ENCODE data around the gene PAK6.

The PAK6 gene

GRCh38 chr15:40217166-40217824, 21.6 kb upstream of the PAK6 start:
- H3K4me3 ChIP-seq (ENCODE audit: control insufficient read depth, low read depth, low read length) = no peak overlapping the region
- DNase-seq (ENCODE audit: low read depth) = peak; percentile 25
- TF ChIP-seq CTCF (IDR thresholded peaks at IDR 0.05; ENCODE audit: control insufficient read depth, insufficient read depth, low read depth, low read length, missing control alignments) = peak; percentile 81

- H3K4me3 ChIP-seq (ENCODE audit: control insufficient read depth, low read depth, low read length) = no peak overlapping the region
- DNase-seq (ENCODE audit: low read depth) = no peak
- TF ChIP-seq CTCF (IDR thresholded peaks at IDR 0.05; ENCODE audit: control insufficient read depth, insufficient read depth, low read depth, low read length, missing control alignments) = no peak
These were observed 19.1 kb upstream of the PAK6 start for GRCh38 chr15:40219801-40220200.

GRCh38 chr15:40222131-40222530, 16.7 kb upstream of the PAK6 start:
- no peak for TF ChIP-seq CTCF (IDR thresholded peaks at IDR 0.05; ENCODE audit: control insufficient read depth, insufficient read depth, low read depth, low read length, missing control alignments)
- DNase-seq (ENCODE audit: low read depth) = no peak
- H3K4me3 ChIP-seq (ENCODE audit: control insufficient read depth, low read depth, low read length) = no peak overlapping the region

- TF ChIP-seq CTCF (IDR thresholded peaks at IDR 0.05; ENCODE audit: control insufficient read depth, insufficient read depth, low read depth, low read length, missing control alignments) = no peak
- DNase-seq (ENCODE audit: low read depth) = no peak
- H3K4me3 ChIP-seq (ENCODE audit: control insufficient read depth, low read depth, low read length) = no peak overlapping the region
These were observed 12.1 kb upstream of the PAK6 start for GRCh38 chr15:40226736-40227135.

GRCh38 chr15:40229316-40229715, 9.5 kb upstream of the PAK6 start:
- no peak for TF ChIP-seq CTCF (IDR thresholded peaks at IDR 0.05; ENCODE audit: control insufficient read depth, insufficient read depth, low read depth, low read length, missing control alignments)
- H3K4me3 ChIP-seq (ENCODE audit: control insufficient read depth, low read depth, low read length) = no peak overlapping the region

GRCh38 chr15:40229956-40230355, 8.9 kb upstream of the PAK6 start:
- no peak for TF ChIP-seq CTCF (IDR thresholded peaks at IDR 0.05; ENCODE audit: control insufficient read depth, insufficient read depth, low read depth, low read length, missing control alignments)
- DNase-seq (ENCODE audit: low read depth) = no peak
- no peak overlapping the region for H3K4me3 ChIP-seq (ENCODE audit: control insufficient read depth, low read depth, low read length)

More at GRCh38 chr15:40229316-40229715, 9.5 kb upstream of the PAK6 start:
- DNase-seq (ENCODE audit: low read depth) = no peak

Data from AG09309 (cell line).